Mesothelial cell of epicardium (in vitro differentiated cells): ENCODE measurements around the gene MYO1E. TPM values are rescaled to one million over a fixed set of nuclear protein-coding genes. Genes with fewer than 3 reads are reported as not detected.
"Not testable (repeated sequence)": the region's sequence is repeated elsewhere in the genome, so short reads cannot be mapped to it uniquely, and the experiment has no call there.

Experiments used
- DNase-seq, 2 experiments: peaks; one replicate each; pipeline ENCODE4 v3.0.0; 2021; ENCODE audit warnings: low spot score in 2 of 2; ENCODE audit not compliant: unreplicated experiment in 2 of 2
- H3K27ac Mint-ChIP-seq: 2 replicates; pipeline ENCODE4 v1.8.0; 2021; ENCODE audit warnings: mixed read lengths
- H3K27me3 Mint-ChIP-seq: 2 replicates; pipeline ENCODE4 v1.8.0; 2021; ENCODE audit warnings: low read depth, mixed read lengths
- H3K36me3 Mint-ChIP-seq: 2 replicates; pipeline ENCODE4 v1.8.0; 2021; ENCODE audit warnings: mixed read lengths
- H3K4me1 Mint-ChIP-seq: 2 replicates; pipeline ENCODE4 v1.8.0; 2021; ENCODE audit warnings: mixed read lengths
- H3K4me3 Mint-ChIP-seq: 2 replicates; pipeline ENCODE4 v1.8.0; 2021; ENCODE audit warnings: mild to moderate bottlenecking, moderate library complexity, mixed read lengths
- H3K9me3 Mint-ChIP-seq: 2 replicates; pipeline ENCODE4 v1.8.0; 2021; ENCODE audit warnings: mixed read lengths
- total RNA-seq: library from RNA; stranded (reverse); gene quantifications from 3 replicates; pipeline ENCODE4 v1.2.1, GENCODE V29; 2021
- TF ChIP-seq, protein P1 (sequence below): fragments of 200-600 bp; sonication (generic); IDR thresholded peaks from one replicate; pipeline ENCODE4 v1.5.0; 2021; ENCODE audit warnings: antibody characterized with exemption; ENCODE audit not compliant: unreplicated experiment

Gene MYO1E
- total RNA-seq, 1 donor from 2014 or later = 54.2 TPM

DNA sequence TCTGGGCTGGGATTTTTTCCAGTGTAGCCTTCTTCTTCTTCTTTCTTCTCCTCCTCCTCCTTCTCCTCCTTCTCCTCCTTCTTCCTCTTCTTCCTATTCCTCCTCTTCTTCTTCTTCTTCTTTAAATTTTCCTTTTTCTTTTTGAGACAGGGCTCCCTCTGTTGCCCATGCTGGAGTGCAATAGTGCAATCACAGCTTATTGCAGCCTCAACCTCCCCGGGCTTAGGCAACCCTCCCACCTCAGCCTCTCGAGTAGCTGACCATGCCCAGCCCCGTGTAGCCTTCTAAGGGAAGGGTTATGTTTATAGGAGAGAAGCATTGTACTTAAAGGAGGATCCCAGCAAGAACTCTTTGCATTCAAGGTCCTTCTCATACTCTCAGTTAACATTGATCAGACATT is 24.0 kb upstream of the MYO1E start:
- Mint-ChIP-seq H3K36me3 (no peaks in the 10 kb centered on the region), H3K9me3 (no peaks in the 10 kb centered on the region), H3K4me1 (peaks cover 14% of the 10 kb centered on the region), H3K27me3 (peaks cover 13% of the 10 kb centered on the region), H3K4me3 (no peak overlapping the region), H3K27ac (no peak overlapping the region)
- no peak for DNase-seq
- TF ChIP-seq, protein P1, sequence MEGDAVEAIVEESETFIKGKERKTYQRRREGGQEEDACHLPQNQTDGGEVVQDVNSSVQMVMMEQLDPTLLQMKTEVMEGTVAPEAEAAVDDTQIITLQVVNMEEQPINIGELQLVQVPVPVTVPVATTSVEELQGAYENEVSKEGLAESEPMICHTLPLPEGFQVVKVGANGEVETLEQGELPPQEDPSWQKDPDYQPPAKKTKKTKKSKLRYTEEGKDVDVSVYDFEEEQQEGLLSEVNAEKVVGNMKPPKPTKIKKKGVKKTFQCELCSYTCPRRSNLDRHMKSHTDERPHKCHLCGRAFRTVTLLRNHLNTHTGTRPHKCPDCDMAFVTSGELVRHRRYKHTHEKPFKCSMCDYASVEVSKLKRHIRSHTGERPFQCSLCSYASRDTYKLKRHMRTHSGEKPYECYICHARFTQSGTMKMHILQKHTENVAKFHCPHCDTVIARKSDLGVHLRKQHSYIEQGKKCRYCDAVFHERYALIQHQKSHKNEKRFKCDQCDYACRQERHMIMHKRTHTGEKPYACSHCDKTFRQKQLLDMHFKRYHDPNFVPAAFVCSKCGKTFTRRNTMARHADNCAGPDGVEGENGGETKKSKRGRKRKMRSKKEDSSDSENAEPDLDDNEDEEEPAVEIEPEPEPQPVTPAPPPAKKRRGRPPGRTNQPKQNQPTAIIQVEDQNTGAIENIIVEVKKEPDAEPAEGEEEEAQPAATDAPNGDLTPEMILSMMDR = no peak

DNA sequence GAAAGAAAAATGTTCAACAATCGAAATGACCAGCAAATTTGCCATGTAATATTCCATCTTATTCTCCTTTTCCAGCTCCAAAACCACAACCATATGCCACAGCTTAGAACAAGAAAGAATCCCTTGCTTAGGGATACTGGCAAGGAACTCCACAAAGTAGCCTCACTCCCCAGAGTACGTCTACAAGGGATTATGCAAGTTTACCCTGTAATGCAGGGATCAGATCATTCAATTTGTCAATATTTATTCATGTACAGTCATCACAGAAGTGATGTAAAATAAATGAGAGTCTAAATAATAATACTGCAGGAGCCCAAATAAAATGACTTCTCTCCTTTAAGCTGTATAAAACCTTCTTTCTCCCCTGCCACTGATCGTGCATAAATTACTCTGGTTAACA is 23.5 kb upstream of the MYO1E start:
- TF ChIP-seq, protein P1 = no peak
- peaks cover 13% of the 10 kb centered on the region for H3K27me3 Mint-ChIP-seq
- H3K9me3 Mint-ChIP-seq = no peaks in the 10 kb centered on the region
- H3K27ac Mint-ChIP-seq = no peak overlapping the region
- no peaks in the 10 kb centered on the region for H3K36me3 Mint-ChIP-seq
- peaks cover 11% of the 10 kb centered on the region for H3K4me1 Mint-ChIP-seq
- H3K4me3 Mint-ChIP-seq = no peak overlapping the region
- no peak for DNase-seq

DNA sequence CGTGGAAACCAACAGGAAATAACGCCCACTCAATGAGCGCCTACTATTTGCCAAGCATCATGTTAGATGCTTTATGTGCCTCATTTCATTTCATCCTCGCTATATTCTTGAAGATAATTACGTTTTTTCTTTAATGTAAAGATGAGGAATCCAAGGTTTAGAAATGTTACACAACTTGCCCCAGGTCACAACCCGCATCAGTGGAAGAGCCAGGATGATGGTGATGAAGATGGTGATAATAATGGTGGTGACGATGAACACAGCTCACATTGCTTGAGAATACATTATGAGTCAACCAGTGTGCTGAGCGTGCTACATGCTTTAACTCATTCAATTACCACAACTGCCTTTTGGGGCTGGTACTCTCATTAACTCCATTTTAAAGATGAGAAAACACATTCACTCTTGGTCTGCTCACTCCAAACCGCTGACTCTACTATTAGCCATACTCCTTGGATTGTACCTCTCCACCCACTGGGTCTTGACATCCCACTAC is 21.5 kb upstream of the MYO1E start:
- Mint-ChIP-seq H3K9me3 (no peaks in the 10 kb centered on the region), H3K27ac (no peak overlapping the region), H3K36me3 (no peaks in the 10 kb centered on the region), H3K4me1 (no peaks in the 10 kb centered on the region), H3K4me3 (no peak overlapping the region), H3K27me3 (peaks cover 13% of the 10 kb centered on the region)
- TF ChIP-seq, protein P1 = no peak
- DNase-seq = no peak

DNA sequence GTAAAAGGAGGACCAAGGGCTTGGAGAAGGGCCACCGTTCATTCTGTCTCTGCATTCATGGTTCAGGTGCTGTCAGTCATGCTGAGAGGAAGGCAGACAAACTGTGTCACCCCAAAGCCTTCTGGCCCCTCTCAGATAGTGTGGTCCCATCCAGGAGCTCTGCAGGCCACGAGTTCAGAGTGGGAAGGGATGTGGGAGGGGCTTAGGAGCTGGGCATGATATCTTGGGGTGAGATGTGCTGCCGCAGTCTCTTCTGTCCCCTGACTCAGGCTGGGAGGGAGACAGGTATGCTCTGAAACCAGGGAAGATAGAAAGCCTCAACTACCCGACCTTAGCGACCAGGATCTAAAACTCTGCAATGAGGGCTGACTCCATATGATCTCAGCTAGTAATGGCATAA is 19.6 kb upstream of the MYO1E start:
- Mint-ChIP-seq H3K36me3 (no peaks in the 10 kb centered on the region), H3K9me3 (no peaks in the 10 kb centered on the region)

DNA sequence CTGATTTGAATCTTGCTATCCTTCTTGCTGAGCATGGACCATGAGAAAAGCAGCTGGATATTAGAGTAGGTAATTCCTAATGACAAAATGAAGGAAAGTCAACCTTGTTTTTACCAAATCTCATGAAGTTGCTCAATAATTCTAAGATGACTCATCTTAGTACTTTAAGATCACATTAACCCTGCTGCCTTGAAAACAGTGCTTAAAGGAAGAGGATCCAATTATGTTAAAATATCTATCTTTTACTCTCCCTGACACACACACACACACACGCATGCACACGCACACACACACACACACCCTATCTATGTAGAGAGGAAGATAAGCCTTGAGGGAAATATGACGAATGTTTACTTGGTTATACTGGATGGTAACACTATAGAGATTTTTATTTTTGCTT is 16.0 kb upstream of the MYO1E start:
- no peaks in the 10 kb centered on the region for H3K27me3 Mint-ChIP-seq
- no peak overlapping the region for H3K4me3 Mint-ChIP-seq
- no peaks in the 10 kb centered on the region for H3K4me1 Mint-ChIP-seq
- H3K27ac Mint-ChIP-seq = no peak overlapping the region
- H3K9me3 Mint-ChIP-seq = no peaks in the 10 kb centered on the region
- no peak for DNase-seq
- TF ChIP-seq, protein P1 = no peak
- H3K36me3 Mint-ChIP-seq = peaks cover 3% of the 10 kb centered on the region

More for the DNA sequence above, 19.6 kb upstream of the MYO1E start:
- peaks cover 11% of the 10 kb centered on the region for H3K27me3 Mint-ChIP-seq
- H3K4me1 Mint-ChIP-seq = no peaks in the 10 kb centered on the region
- TF ChIP-seq, protein P1 = no peak
- no peak overlapping the region for H3K4me3 Mint-ChIP-seq
- no peak overlapping the region for H3K27ac Mint-ChIP-seq
- DNase-seq = no peak

DNA sequence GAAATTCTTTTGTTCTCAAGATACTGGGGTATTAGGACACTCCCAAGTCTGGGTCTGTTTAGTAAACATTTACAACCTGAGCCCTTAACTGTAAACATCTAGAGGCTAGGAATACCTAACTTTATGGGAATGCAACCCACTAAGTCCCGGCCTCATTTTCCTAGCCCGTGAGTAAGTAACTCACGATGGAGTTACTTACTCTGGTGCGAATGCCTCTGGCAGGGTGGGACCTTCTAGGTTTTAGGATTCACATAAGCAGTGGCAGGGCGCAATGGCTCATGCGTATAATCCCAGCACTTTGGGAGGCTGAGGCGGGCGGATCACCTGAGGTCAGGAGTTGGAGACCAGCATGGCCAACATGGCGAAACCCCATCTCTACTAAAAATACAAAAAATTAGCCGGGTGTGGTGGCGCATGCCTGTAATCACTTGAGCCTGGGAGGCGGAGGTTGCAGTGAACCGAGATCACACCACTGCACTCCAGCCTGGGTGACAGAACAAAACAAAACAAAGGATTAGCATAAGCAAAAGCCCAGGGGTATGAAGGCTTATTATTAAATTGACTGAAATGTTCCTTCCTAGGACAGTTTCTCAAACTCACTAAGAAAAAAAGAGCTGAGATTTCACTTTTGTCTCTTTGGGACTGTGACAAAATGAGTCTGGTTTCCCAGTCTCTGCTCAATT is 14.7 kb upstream of the MYO1E start:
- H3K4me3 Mint-ChIP-seq, DNase-seq, H3K9me3 Mint-ChIP-seq, H3K27ac Mint-ChIP-seq, H3K4me1 Mint-ChIP-seq, H3K27me3 Mint-ChIP-seq, H3K36me3 Mint-ChIP-seq: not testable (repeated sequence)
